HFFc6 (cell line): ENCODE data around the gene MIER2. TPM values are rescaled to one million over a fixed set of nuclear protein-coding genes. Genes with fewer than 3 reads are reported as not detected.

ENCODE experiments used
- DNase-seq: peaks from one replicate; pipeline ENCODE4 v3.0.0-alpha.2; 2018
- H3K27ac Mint-ChIP-seq: 2 replicates; pipeline ENCODE4 v1.8.0; 2020; ENCODE audit warnings: mild to moderate bottlenecking, mixed read lengths
- H3K27me3 Mint-ChIP-seq: 2 replicates; pipeline ENCODE4 v1.8.0; 2021; ENCODE audit warnings: mild to moderate bottlenecking, moderate library complexity, mixed read lengths; ENCODE audit not compliant: insufficient read depth
- H3K36me3 Mint-ChIP-seq: 2 replicates; pipeline ENCODE4 v1.8.0; 2021; ENCODE audit warnings: low read depth, mixed read lengths
- H3K4me1 Mint-ChIP-seq: 2 replicates; pipeline ENCODE4 v1.8.0; 2020; ENCODE audit warnings: low read depth, mixed read lengths
- H3K4me3 Mint-ChIP-seq: 2 replicates; pipeline ENCODE4 v1.8.0; 2020; ENCODE audit warnings: mild to moderate bottlenecking, moderate library complexity, mixed read lengths
- H3K9me3 Mint-ChIP-seq: 2 replicates; pipeline ENCODE4 v1.8.0; 2020; ENCODE audit warnings: mild to moderate bottlenecking, mixed read lengths
- CTCF ChIP-seq: fragments of 200-600 bp; sonication (generic); IDR thresholded peaks from 2 replicates; pipeline ENCODE4 v1.5.0; 2021; ENCODE audit warnings: antibody characterized with exemption, mild to moderate bottlenecking
- total RNA-seq, 6 experiments: library from RNA; stranded (reverse); fragmentation: NEBNext Ultra II Directional; extraction: Animal tissue kit (Norgen Biotek cat#: 25700); gene quantifications; 2 replicates in 1 of 6; 3 replicates in 5 of 6; pipeline ENCODE4 v1.2.3, GENCODE V29; 2021

The MIER2 gene
- total RNA-seq, 6 experiments from 2014 or later, result 31.7 to 42.2 (median 33.4) TPM

- Mint-ChIP-seq H3K27ac (peak within 1 kb of the TSS; percentile 75), H3K4me3 (peak within 1 kb of the TSS; percentile 50; the same call in 1 of the 2 replicates), H3K36me3 (no peaks in the 10 kb centered on the region), H3K27me3 (peaks cover 20% of the 10 kb centered on the region), H3K4me1 (peaks cover 13% of the 10 kb centered on the region), H3K9me3 (no peaks in the 10 kb centered on the region)
- TF ChIP-seq CTCF, result no peak
- no peak for DNase-seq
Measured at GRCh38 chr19:291006-291521, 53.5 kb downstream of the MIER2 start, which contains the start of gene PLPP2. Gene PLPP2 (minus strand): TSS chr19:291403. CDS start chr19:291336, 67 bp downstream.

GRCh38 chr19:290372-291005 lies 54.1 kb downstream of the MIER2 start:
- no peak for TF ChIP-seq CTCF
- DNase-seq, result no peak
- peak overlapping the region; percentile 75 for H3K27ac Mint-ChIP-seq
- peaks cover 13% of the 10 kb centered on the region for H3K4me1 Mint-ChIP-seq
- H3K4me3 Mint-ChIP-seq, result peak overlapping the region; percentile 50; the same call in 1 of the 2 replicates
- H3K36me3 Mint-ChIP-seq, result no peaks in the 10 kb centered on the region
- peaks cover 20% of the 10 kb centered on the region for H3K27me3 Mint-ChIP-seq
- no peaks in the 10 kb centered on the region for H3K9me3 Mint-ChIP-seq

GRCh38 chr19:289651-290371 lies 54.8 kb downstream of the MIER2 start:
- H3K4me1 Mint-ChIP-seq, result peaks cover 11% of the 10 kb centered on the region
- DNase-seq, result peak; percentile 65
- H3K27me3 Mint-ChIP-seq, result peaks cover 20% of the 10 kb centered on the region
- H3K36me3 Mint-ChIP-seq, result no peaks in the 10 kb centered on the region
- peak overlapping the region; percentile 50; the same call in 1 of the 2 replicates for H3K4me3 Mint-ChIP-seq
- no peak for TF ChIP-seq CTCF
- peak overlapping the region; percentile 75 for H3K27ac Mint-ChIP-seq
- H3K9me3 Mint-ChIP-seq, result no peaks in the 10 kb centered on the region

- no peak for DNase-seq
- Mint-ChIP-seq H3K9me3 (no peaks in the 10 kb centered on the region), H3K27ac (no peak overlapping the region), H3K36me3 (no peaks in the 10 kb centered on the region), H3K4me3 (no peak overlapping the region), H3K4me1 (peaks cover 2% of the 10 kb centered on the region), H3K27me3 (peaks cover 20% of the 10 kb centered on the region)
- TF ChIP-seq CTCF, result no peak
Measured at GRCh38 chr19:288911-289310, 55.7 kb downstream of the MIER2 start.

GRCh38 chr19:287381-287871 lies 57.2 kb downstream of the MIER2 start:
- H3K9me3 Mint-ChIP-seq, result no peaks in the 10 kb centered on the region

More at GRCh38 chr19:287381-287871, 57.2 kb downstream of the MIER2 start:
- Mint-ChIP-seq H3K4me3 (no peak overlapping the region), H3K36me3 (no peaks in the 10 kb centered on the region), H3K27me3 (peaks cover 12% of the 10 kb centered on the region), H3K27ac (no peak overlapping the region), H3K4me1 (no peaks in the 10 kb centered on the region)
- no peak for DNase-seq
- no peak for TF ChIP-seq CTCF
